ENCODE results near the gene HYI. TPM values are rescaled to one million over a fixed set of nuclear protein-coding genes. Genes with fewer than 3 reads are reported as not detected.
A peak's percentile ranks its signal among the peaks of the same experiment; 100 is the strongest.
"Not testable (repeated sequence)": the region's sequence is repeated elsewhere in the genome, so short reads cannot be mapped to it uniquely, and the experiment has no call there.

Gene HYI, protein sequence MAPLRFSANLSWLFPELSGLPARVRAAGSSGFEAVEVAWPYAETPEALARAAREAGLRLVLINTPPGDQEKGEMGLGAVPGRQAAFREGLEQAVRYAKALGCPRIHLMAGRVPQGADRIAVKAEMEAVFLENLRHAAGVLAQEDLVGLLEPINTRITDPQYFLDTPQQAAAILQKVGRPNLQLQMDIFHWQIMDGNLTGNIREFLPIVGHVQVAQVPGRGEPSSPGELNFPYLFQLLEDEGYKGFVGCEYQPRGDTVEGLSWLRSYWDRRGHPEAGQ
- 8.7 and 12.4 TPM in 2 replicates for total RNA-seq
- polyA plus RNA-seq (2012), result 17.7 TPM

DNA sequence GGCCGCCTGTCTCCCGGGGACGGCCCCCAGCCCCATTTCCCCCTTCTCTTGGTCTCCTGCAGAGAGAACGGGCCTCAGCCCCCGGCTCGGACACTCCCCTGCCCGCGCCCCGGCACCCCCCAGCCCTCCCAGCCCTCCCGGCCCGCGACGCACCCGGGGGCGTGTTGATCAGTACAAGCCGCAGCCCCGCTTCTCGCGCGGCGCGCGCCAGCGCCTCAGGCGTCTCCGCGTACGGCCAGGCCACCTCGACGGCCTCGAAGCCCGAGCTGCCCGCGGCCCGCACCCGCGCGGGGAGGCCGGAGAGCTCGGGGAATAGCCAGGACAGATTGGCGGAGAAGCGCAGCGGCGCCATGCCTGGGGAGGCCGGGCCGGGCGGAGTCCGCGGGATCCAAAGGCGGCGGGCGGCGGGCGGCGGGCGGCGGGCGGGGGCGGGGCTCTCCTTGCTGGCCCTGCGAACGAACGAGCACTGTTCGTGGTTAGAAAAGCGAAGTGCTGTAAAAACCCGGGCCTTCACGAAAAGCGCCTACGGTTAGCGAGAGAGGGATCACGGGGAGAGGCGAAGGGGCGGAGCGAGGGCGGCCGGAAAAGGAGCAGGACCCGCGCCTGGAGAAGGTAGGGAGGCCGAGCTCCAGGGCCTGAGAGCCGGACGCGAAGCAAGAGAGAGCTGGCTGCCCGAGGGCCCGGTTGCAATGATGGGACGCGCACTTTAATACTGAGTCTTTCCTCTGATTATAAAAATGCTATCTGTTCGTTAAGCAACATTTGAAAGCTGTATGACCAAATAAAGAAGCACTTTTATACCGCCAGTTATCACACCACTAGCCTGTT, at the start of gene HYI:
Gene HYI (minus strand): TSS at position 490 of the 828 bp plus-strand sequence. CDS start 138 bp downstream, at position 352.
- DNase-seq (ENCODE audit: low read depth), result peak; percentile 84

DNA sequence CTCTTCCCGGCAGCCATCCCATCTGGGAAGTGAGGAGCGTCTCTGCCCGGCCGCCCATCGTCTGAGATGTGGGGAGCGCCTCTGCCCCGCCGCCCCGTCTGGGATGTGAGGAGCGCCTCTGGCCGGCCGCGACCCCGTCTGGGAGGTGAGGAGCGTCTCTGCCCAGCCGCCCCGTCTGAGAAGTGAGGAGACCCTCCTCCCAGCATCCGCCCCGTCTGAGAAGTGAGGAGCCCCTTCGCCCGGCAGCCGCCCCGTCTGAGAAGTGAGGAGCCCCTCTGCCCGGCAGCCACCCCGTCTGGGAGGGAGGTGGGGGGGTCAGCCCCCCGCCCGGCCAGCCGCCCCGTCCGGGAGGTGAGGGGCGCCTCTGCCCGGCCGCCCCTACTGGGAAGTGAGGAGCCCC, 48.1 kb upstream of the HYI start:
- not testable (repeated sequence) for DNase-seq (ENCODE audit: low read depth)

DNA sequence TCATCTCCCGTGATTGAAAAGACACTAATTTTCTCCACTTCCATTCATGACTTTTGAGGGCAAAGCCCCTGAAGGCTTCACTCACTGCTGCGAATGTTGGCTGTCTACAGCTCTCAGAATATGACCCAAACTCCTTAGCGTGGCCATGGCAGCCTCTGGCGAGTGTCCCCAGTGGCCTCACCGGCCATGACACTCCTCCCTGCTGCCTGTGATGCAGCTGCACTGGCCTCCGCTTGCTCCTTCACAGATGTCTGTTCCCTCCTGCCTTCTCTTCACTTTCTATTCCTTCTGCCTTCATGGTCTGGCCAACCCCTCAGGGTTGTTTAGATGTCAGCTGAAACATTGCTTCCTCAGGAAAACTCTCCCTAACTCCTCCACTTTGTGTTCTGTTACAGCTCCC, 46.2 kb upstream of the HYI start:
- no peak for DNase-seq (ENCODE audit: low read depth)

DNA sequence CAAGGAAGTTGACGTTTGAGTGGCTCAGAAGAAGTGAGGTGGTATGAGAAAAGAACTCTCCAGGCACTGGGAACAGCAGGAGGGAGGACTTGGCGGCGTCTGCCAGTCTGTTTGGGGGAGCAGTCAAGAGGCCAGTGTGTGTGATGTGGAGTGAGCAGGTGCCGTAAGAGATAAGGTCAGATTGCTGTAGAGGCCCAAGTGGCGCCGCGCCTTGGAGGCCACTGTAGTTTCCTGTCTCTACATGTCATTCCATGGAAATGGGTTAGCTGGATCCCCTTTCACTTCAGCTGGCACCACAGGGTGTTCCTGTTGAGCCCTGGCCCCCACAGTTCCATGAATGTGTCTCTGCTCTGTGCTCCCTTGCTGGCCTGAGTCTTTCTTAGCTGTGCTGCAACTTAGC, 41.5 kb upstream of the HYI start:
- no peak for DNase-seq (ENCODE audit: low read depth)

DNA sequence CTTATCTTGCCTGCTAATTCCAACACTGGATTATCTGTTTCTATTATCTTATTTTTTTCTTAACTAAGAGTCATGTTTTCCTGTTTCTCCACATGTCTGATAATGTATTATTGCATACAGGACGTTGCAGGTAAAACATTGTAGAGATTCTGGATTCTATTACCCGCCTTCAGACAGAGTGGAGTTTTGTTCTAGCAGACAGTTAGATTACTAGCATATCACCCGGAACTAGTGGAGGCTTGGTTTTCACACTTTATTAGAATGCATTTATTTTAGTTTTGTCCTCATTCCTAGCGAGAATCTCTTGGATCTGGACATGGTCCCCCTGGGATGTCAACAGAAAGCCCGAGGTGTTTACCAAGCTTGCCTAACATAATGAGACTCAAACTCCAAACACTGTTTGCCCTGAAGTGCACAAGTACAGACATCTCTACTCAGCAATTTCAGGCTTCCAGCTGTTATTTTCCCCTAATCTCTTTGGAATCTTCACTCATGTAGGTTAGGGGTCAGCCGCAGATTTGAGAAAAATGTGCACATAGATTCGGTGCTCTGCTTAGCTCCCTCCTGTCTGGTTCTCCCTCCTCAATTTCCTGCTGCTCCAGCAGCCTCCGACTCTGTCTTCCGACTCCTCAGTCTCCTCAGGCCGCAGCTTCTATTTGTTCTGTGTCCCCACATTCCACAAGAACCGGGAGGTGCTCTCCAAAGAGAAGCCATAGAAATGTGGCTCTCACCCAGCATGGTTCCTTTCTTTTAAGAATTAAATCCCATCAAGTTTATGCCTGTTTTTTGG, 40.1 kb upstream of the HYI start:
- DNase-seq (ENCODE audit: low read depth), result peak; percentile 54

DNA sequence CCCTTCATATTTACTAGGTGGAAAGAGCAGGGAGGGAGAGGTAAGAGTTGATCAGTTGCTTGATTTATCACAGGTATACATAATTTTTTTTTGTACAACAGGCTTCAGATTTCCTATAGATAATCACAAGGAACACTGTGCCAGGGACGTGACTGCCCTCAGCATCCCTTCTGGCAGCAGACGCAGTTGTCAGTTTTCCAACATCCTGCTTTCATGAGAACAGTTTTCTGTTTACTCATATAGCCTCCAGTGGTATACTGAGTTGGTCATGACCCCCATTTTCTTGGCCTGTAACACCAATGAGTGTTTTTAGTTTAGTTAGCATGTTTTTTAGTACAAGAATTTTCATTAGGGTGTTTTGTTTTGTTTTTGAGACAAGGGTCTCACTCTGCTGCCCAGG, 39.1 kb upstream of the HYI start:
- no peak for DNase-seq (ENCODE audit: low read depth)

DNA sequence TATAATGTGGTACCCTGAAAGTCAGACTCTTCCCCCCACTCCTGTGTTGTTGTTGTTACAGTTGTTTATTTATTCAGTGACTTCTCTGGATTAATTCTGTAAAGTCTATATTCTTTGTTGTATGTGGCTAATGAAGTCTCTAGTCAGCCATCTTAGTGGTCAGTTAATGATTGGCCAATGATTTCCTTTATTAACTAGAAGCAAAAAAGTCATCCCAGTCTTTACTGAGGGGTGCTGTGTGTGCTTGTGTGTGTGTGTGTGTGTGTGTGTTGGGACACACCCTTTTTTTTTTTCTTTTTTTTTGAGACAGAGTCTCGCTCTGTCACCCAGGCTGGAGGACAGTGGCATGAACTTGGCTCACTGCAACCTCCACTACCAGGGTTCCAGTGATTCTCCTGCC, 37.3 kb upstream of the HYI start:
- no peak for DNase-seq (ENCODE audit: low read depth)

DNA sequence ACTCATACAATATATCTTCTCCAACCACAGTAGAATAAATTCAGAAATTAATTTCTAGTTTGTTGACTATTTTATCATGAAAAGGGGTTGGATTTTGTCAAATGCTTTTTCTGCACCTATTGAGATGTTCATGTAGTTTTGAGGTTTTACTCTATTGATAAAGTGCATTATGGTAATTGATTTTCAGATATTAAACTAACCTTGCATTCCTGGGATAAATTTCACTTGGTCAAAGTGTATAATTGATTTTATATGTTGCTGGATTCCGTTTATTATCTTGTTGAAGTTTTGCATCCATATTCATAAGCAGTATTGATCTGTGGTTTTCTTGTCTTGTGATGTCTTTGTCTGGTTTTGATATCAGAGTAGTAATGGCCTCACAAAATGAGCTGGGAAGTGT, 34.4 kb upstream of the HYI start:
- no peak for DNase-seq (ENCODE audit: low read depth)

DNA sequence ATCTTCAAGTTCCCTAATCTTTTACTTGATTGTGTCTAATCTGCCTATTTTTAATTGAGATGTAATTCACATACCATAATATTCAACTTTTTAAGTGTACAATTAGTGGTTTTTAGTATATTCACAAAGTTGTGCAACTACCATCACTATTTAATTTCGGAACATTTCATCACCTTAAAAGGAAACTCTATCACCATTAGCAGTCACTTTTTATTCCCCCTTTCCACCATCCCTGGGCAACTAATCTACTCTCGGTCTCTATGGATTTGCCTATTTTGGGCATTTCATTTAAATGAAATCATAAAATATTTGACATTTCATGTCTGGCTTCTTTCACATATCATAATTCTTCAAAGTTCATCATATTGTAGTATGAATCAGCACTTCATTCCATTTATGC, 30.6 kb upstream of the HYI start:
- DNase-seq (ENCODE audit: low read depth), result no peak

DNA sequence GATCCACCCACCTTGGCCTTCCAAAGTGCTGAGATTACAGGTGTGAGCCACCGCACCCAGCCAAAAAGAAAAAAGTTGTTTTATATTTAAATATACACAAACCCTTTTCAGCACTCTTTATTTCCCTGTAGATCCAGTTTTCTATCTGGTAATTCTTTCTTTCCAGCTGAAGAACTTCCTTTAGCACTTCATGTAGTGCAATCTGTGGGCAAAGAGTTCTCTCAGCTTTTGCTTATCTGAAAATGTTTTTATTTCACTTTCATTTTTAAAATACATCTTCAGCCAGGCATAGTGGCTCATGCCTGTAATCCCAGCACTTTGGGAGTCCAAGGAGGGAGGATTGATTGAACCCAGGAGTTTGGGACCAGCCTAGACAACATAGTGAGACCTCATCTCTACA, 28.5 kb upstream of the HYI start:
- no peak for DNase-seq (ENCODE audit: low read depth)

DNA sequence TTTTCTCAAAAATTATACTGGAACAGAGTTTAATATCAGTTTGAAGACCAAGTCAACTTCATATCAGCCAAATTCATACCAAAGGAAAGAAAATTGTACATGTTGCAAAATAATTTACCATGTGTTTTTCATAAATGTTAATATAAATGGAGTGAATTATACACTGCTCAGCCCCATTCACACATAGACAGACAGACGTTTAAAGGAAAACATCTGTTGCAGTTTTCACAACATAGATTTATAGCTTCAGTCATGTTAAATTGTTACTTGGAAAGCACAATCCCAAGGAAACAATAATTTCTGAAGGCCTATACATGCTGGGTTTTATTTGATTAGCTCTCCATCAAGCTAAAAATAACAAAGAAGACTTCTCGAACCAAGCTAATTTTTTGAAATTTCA, 27.8 kb upstream of the HYI start:
- DNase-seq (ENCODE audit: low read depth), result no peak

DNA sequence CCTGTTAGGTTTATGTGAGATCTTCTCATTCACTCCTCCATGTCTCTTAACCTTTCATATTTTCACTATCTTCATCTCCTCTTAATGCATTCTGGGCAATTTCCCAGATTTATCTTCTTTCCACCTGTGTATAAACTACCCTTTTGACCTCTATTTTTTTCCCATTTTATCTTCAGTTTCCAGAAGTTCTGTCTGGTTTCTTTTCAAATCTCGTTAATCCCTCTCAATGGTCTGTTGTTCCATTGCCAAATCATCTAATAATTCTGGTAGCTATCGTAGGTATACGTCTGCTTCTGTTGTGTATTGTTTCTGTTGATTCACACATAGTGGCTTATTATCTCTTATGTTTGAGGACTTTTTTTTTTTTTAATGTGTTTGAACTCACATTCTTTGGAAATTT, 25.7 kb upstream of the HYI start:
- DNase-seq (ENCODE audit: low read depth), result no peak

DNA sequence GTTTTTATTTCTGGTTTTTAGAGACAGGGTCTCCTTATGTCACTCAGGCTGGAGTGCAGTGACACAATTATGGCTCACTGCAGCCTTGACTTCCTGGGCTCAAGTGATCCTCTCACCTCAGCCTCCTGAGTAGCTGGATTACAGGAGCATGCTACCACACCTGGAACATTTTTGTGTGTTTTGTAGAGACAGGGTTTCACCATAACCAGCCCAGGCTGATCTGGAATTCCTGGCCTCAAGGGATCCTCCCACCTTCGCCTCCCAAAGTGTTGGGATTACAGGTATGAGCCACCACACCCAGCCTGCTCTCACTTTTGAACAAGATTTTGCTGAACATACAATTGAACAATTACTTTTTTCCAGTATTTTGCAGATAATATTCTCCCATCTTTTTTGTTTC, 24.0 kb upstream of the HYI start:
- DNase-seq (ENCODE audit: low read depth), result no peak

DNA sequence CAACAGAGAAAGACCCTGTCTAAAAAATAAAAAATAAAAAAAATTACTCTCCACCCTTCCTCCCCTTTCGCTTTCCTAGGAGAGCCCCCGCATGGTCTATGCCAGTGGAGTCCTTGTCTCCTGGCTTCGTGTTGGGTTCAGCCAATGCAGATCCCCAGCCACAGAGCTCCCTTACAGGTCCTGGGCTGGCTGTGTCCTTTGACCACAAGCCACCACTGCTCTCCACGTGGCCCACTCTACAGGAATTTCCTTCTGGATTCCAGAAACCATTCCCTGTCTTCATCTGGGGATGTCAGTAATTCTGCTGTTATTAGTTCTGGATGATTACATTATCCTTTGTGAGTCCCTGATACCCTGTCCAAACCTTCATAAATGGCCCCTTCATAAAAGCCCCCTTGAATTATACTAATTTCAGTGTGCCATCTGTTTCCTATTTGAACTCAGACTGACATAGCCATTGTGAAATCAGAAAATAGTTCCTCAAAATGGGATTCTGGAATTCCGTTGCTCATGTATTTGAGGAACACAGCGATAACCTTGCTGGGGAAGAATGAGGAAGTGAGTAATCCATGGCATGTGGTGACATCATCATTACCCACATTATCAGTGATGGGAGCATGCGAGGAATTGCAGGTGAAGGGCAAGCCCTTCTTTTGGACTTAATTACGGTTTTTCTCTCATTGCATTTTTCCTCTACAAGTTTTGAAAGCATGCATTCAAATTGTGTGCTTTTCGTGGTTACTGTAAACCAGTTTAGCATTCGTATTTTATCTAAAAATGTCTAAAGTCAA, 22.1 kb upstream of the HYI start:
- DNase-seq (ENCODE audit: low read depth), result peak; percentile 63

DNA sequence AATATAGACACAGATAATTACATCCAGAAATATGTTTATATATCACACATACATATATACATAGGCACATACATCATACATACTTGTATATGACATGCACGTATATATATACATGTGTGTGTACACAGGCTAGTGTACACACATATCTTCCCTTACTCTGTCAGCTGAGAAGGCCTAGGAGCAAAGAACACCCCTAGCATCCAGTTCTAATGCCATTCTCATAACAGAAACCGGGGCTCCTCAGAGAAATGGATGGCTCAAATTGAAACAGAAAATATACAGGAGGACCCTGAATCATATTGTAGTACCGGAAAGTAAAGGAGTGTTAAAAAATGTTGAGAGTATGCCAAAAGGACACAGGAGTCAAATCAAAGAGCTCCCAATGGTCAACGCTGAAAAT, 19.7 kb upstream of the HYI start:
- no peak for DNase-seq (ENCODE audit: low read depth)

DNA sequence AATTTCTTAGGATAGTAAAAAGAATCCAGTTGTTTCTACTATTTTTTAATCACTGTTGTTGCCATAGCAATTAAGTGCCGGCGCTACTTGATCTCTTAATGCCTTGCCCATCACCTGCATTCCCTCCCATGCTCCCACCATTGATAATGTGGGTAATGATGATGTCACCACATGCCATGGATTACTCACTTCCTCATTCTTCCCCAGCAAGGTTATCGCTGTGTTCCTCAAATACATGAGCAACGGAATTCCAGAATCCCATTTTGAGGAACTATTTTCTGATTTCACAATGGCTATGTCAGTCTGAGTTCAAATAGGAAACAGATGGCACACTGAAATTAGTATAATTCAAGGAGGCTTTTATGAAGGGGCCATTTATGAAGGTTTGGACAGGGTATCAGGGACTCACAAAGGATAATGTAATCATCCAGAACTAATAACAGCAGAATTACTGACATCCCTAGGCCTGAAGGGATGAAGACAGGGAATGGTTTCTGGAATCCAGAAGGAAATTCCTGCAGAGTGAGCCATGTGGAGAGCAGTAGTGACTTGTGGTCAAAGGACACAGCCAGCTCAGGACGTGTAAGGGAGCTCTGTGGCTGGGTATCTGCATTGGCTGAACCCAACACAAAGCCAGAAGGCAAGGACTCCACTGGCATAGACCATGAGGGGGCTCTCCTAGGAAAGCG, 18.9 kb upstream of the HYI start:
- DNase-seq (ENCODE audit: low read depth), result peak; percentile 92

DNA sequence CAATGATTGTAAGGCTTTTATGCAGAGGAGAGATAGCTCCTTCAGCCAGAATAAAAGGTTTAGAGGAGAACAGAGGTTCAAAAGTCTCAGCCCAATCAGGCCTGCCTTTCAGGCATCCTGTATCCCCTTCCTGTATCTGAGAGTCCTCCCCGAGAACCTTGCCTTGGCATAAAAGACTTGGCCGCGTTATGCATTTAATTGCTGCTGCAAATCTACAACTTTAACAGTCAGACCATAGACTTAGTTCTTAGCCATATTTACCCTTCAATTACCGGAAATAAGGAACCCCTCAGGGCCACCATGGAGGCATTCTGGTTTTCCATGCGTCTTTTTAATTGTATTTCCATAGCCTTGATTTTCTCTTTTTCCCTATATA, 18.3 kb upstream of the HYI start:
- DNase-seq (ENCODE audit: low read depth), result no peak

DNA sequence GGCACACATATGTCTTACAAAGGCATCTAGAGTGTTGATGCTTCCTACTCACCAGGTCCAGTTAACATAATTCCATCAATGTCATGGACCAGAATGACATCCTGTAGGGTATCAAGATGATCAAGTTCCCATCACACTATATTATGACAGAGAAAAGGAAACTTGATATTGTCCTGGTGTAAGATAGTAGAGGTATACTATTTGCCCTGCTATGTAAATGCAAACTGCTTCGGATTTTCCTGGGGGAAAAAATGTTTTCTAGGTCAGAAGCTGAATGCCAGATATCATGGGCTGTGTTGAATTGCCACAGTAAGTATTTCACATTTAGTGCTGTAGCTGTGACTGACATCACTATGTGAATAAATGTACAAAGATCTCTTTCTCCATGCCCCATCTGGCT, 16.2 kb upstream of the HYI start:
- no peak for DNase-seq (ENCODE audit: low read depth)

DNA sequence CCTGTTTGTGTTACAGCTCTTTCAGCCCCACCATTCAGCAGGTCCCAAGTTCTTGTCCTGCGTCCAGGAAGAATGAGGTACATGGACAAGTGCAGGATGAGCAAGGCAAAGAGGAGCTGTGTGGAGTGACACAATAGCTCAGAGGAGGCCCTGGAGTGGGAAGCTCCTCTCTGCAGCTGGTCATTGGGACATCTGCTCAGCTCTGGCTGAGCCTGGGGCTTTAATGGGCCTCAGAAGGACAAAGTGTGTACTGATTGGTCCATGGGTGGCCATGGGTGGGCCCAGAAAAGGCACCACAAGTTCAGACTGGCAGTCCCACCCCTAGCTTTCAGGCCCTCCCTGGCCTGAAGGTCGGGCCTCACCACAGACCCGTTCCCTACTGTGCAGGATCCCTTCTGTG, 14.7 kb upstream of the HYI start:
- DNase-seq (ENCODE audit: low read depth), result no peak

DNA sequence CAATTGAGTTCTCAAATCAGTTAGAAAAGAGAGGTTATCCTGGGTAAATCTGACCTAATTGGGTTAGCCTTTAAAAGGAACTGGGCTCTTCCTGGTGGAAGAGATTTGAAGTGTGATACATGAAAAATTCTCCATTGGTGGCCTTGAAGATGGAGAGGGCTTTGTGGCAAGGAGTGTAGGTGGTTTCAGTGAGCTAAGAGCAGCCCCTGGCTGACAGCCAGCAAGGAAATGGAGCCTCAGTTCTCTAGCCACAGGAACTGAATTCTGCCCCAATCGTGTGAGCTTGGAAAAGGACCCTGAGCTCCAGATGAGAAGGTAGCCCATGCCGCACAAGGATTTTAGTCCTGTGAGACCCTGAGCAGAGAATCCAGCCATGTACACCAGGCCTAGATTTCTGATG, 12.7 kb upstream of the HYI start:
- no peak for DNase-seq (ENCODE audit: low read depth)

All from myocyte (in vitro differentiated cells).